Keratinocyte (primary cell): ENCODE data around the gene DACT2. TPM values are rescaled to one million over a fixed set of nuclear protein-coding genes. Genes with fewer than 3 reads are reported as not detected.

Source experiments
- DNase-seq: peaks from one replicate; pipeline ENCODE4 v3.0.0-alpha.2; 2011; ENCODE audit warnings: low read depth, missing footprints, low spot score
- FAIRE-seq: peaks from 2 replicates; lab custom pipeline; 2011; peaks lifted over from hg19 to GRCh38; lab: Jason Lieb, UNC
- H2AFZ ChIP-seq: 2 replicates; pipeline ENCODE4 v1.6.0; 2012; ENCODE audit warnings: low read length, control low read depth, inconsistent platforms; ENCODE audit not compliant: control insufficient read depth
- H3K27ac ChIP-seq: 2 replicates; pipeline ENCODE4 v1.5.1; 2011; ENCODE audit warnings: low read length; ENCODE audit not compliant: control insufficient read depth, insufficient read depth
- H3K27me3 ChIP-seq: 3 replicates; pipeline ENCODE4 v1.6.0; 2011; ENCODE audit warnings: low read length; ENCODE audit not compliant: control insufficient read depth, insufficient read depth; ENCODE audit errors: extremely low read depth
- H3K36me3 ChIP-seq, 2 experiments: 2 replicates in 1 of 2; 3 replicates in 1 of 2; pipeline ENCODE4 v1.5.1; 2011; ENCODE audit warnings: low read length in 2 of 2, mild to moderate bottlenecking in 1 of 2; ENCODE audit not compliant: control insufficient read depth in 2 of 2, insufficient read depth in 2 of 2; ENCODE audit errors: extremely low read depth in 1 of 2
- H3K4me1 ChIP-seq: 3 replicates; pipeline ENCODE4 v1.5.1; 2011; ENCODE audit warnings: low read length; ENCODE audit not compliant: control insufficient read depth, insufficient read depth; ENCODE audit errors: extremely low read depth
- H3K4me2 ChIP-seq: 3 replicates; pipeline ENCODE4 v1.6.0; 2011; ENCODE audit warnings: low read depth, low read length; ENCODE audit not compliant: control insufficient read depth, insufficient read depth; ENCODE audit errors: extremely low read depth
- H3K4me3 ChIP-seq, 3 experiments: fragments of 200-600 bp in 1 of 3; sonication (generic) in 1 of 3; 2 replicates in 2 of 3; 3 replicates in 1 of 3; pipeline ENCODE4 v1.5.1; 2011 to 2016; ENCODE audit warnings: low read length in 3 of 3, mild to moderate bottlenecking in 3 of 3, control low read depth in 2 of 3, inconsistent platforms in 1 of 3, low read depth in 1 of 3, mixed read lengths in 1 of 3, mixed run types in 1 of 3, moderate library complexity in 1 of 3; ENCODE audit not compliant: control insufficient read depth in 2 of 3, insufficient read depth in 2 of 3; ENCODE audit errors: extremely low read depth in 1 of 3
- H3K79me2 ChIP-seq: 2 replicates; pipeline ENCODE4 v1.6.0; 2012; ENCODE audit warnings: low read length; ENCODE audit not compliant: control insufficient read depth, insufficient read depth
- H3K9ac ChIP-seq: 3 replicates; pipeline ENCODE4 v1.6.0; 2011; ENCODE audit warnings: low read length; ENCODE audit not compliant: control insufficient read depth, insufficient read depth; ENCODE audit errors: extremely low read depth
- H3K9me1 ChIP-seq: 3 replicates; pipeline ENCODE4 v1.6.0; 2011; ENCODE audit warnings: low read length; ENCODE audit not compliant: control insufficient read depth, insufficient read depth; ENCODE audit errors: extremely low read depth
- H3K9me3 ChIP-seq: 2 replicates; pipeline ENCODE4 v1.5.1; 2012; ENCODE audit warnings: low read depth, low read length; ENCODE audit not compliant: control insufficient read depth
- H4K20me1 ChIP-seq: 3 replicates; pipeline ENCODE4 v1.6.0; 2011; ENCODE audit warnings: low read length; ENCODE audit not compliant: control insufficient read depth, insufficient read depth; ENCODE audit errors: extremely low read depth
- CTCF ChIP-seq, 3 experiments: IDR thresholded peaks in 1 of 3; conservative IDR thresholded peaks in 1 of 3; optimal IDR thresholded peaks in 1 of 3; 2 replicates in 2 of 3; 3 replicates in 1 of 3; pipeline versions ENCODE3 to v1.5.1; 2011; ENCODE audit warnings: low read length in 3 of 3, mild to moderate bottlenecking in 3 of 3, moderate library complexity in 2 of 3, control low read depth in 1 of 3, inconsistent platforms in 1 of 3; ENCODE audit not compliant: insufficient read depth in 2 of 3; ENCODE audit errors: extremely low read depth in 1 of 3
- EZH2 ChIP-seq: IDR thresholded peaks from one replicate; pipeline ENCODE4 v1.6.1; 2012; ENCODE audit warnings: inconsistent platforms, mild to moderate bottlenecking, low read length, moderate library complexity
- dilution Hi-C: fragments of 300-500 bp; cut with MboI; formaldehyde crosslinking; loops from one replicate; pipeline ENCODE4 v1.7.0; 2020; ENCODE audit warnings: low sequenced_read_pairs; ENCODE audit not compliant: extremely low pct_ligation_motif_present
- polyA plus RNA-seq, 5 experiments: library from polyadenylated mRNA; depleted of rRNA in 3 of 5; stranded (reverse) in 3 of 5; stranded (forward) in 1 of 5; unstranded in 1 of 5; fragments of >200 nt; gene quantifications; 1 replicate in 1 of 5; 2 replicates in 3 of 5; 3 replicates in 1 of 5; pipeline versions ENCODE4 v1.2.1 to v1.2.3, GENCODE V29; 2011 to 2012; ENCODE audit warnings: missing spikeins in 2 of 5, low read depth in 1 of 5, low replicate concordance in 1 of 5

The DACT2 gene
- polyA plus RNA-seq, 1 donor (not counting 4 experiments of a cell fraction or from before 2014, with no cell fraction given), result 0.09 TPM

- Histone ChIP-seq H3K36me3 (no peaks in the 10 kb centered on the region), H2AFZ (no peak overlapping the region), H3K9me1 (no peaks in the 10 kb centered on the region), H3K79me2 (no peaks in the 10 kb centered on the region), H3K27ac (no peak overlapping the region), H3K4me3 (no peak overlapping the region), H3K9ac (no peak overlapping the region), H3K4me1 (peaks cover 5% of the 10 kb centered on the region), H3K27me3 (peaks cover 4% of the 10 kb centered on the region), H4K20me1 (no peaks in the 10 kb centered on the region), H3K4me2 (no peak overlapping the region), H3K9me3 (no peaks in the 10 kb centered on the region)
- no peak for DNase-seq
- dilution Hi-C loops, result no loop called here
- TF ChIP-seq CTCF (optimal IDR thresholded peaks at IDR 0.05 in 1 of 3, IDR thresholded peaks at IDR 0.05 in 1 of 3, conservative IDR thresholded peaks at IDR 0.05 in 1 of 3; ENCODE audit: extremely low read depth in 1 of 3, insufficient read depth in 2 of 3, low read length in 3 of 3), result no peak
- TF ChIP-seq EZH2, result no peak
- FAIRE-seq, result no peak
These were observed 38.7 kb downstream of the DACT2 start for GRCh38 chr6:168280899-168281245.

GRCh38 chr6:168280020-168280898 lies 39.3 kb downstream of the DACT2 start:
- no peaks in the 10 kb centered on the region for H3K36me3 ChIP-seq
- peaks cover 5% of the 10 kb centered on the region for H3K4me1 ChIP-seq
- no peaks in the 10 kb centered on the region for H3K79me2 ChIP-seq
- peaks cover 7% of the 10 kb centered on the region for H3K27me3 ChIP-seq
- FAIRE-seq, result no peak
- no peak overlapping the region for H3K4me3 ChIP-seq
- no peaks in the 10 kb centered on the region for H3K9me3 ChIP-seq
- no peaks in the 10 kb centered on the region for H3K9me1 ChIP-seq
- dilution Hi-C loops, result no loop called here
- H3K9ac ChIP-seq, result no peak overlapping the region
- H3K27ac ChIP-seq, result no peak overlapping the region
- H4K20me1 ChIP-seq, result no peaks in the 10 kb centered on the region
- no peak overlapping the region for H2AFZ ChIP-seq
- DNase-seq, result no peak
- no peak overlapping the region for H3K4me2 ChIP-seq
- TF ChIP-seq CTCF (optimal IDR thresholded peaks at IDR 0.05 in 1 of 3, IDR thresholded peaks at IDR 0.05 in 1 of 3, conservative IDR thresholded peaks at IDR 0.05 in 1 of 3; ENCODE audit: extremely low read depth in 1 of 3, insufficient read depth in 2 of 3, low read length in 3 of 3) (no peak), EZH2 (no peak)
